ENCODE data around the gene FAM83E. TPM values are rescaled to one million over a fixed set of nuclear protein-coding genes. Genes with fewer than 3 reads are reported as not detected.

The FAM83E gene
- total RNA-seq, 1 donor from 2014 or later, result 3.7 TPM

DNA sequence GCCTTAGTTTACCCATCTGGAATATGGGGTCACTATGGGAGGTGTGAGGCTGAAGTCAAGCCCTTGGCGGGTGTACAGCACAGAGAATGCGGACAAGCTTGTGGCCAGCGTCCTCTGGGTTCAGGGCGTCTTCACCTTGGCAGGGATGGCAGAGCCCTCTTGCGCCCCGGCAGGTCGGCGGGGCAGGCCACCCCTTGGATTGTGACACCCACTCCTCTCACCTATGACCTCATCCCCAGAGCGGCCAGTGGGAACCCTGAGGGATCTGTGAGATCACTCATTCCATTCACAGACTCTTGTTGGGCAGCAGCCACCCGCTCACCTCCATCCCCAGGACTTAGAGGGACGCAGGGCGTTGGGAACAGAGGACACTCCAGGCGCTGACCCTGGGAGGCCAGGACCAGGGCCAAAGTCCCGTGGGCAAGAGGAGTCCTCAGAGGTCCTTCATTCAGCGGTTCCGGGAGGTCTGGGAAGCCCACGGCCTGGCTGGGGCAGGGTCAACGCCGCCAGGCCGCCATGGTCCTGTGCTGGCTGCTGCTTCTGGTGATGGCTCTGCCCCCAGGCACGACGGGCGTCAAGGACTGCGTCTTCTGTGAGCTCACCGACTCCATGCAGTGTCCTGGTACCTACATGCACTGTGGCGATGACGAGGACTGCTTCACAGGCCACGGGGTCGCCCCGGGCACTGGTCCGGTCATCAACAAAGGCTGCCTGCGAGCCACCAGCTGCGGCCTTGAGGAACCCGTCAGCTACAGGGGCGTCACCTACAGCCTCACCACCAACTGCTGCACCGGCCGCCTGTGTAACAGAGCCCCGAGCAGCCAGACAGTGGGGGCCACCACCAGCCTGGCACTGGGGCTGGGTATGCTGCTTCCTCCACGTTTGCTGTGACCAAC is 8.2 kb downstream of the FAM83E start, which contains the start of gene SPACA4:
Gene SPACA4, plus strand, starts transcription at position 280 of the 896 bp plus-strand sequence. Its CDS starts 237 bp downstream, at position 517.
- H3K27ac Mint-ChIP-seq, result no peak within 1 kb of the TSS
- H3K4me3 Mint-ChIP-seq, result no peak within 1 kb of the TSS
- H3K9me3 Mint-ChIP-seq, result no peaks in the 10 kb centered on the region
- TF ChIP-seq, protein P1, sequence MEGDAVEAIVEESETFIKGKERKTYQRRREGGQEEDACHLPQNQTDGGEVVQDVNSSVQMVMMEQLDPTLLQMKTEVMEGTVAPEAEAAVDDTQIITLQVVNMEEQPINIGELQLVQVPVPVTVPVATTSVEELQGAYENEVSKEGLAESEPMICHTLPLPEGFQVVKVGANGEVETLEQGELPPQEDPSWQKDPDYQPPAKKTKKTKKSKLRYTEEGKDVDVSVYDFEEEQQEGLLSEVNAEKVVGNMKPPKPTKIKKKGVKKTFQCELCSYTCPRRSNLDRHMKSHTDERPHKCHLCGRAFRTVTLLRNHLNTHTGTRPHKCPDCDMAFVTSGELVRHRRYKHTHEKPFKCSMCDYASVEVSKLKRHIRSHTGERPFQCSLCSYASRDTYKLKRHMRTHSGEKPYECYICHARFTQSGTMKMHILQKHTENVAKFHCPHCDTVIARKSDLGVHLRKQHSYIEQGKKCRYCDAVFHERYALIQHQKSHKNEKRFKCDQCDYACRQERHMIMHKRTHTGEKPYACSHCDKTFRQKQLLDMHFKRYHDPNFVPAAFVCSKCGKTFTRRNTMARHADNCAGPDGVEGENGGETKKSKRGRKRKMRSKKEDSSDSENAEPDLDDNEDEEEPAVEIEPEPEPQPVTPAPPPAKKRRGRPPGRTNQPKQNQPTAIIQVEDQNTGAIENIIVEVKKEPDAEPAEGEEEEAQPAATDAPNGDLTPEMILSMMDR (IDR thresholded peaks at IDR 0.05; ENCODE audit: unreplicated experiment), result no peak
- no peaks in the 10 kb centered on the region for H3K4me1 Mint-ChIP-seq
- no peaks in the 10 kb centered on the region for H3K27me3 Mint-ChIP-seq (ENCODE audit: low read depth)
- no peaks in the 10 kb centered on the region for H3K36me3 Mint-ChIP-seq
- DNase-seq (ENCODE audit: low spot score in 2 of 2, unreplicated experiment in 2 of 2), result no peak

DNA sequence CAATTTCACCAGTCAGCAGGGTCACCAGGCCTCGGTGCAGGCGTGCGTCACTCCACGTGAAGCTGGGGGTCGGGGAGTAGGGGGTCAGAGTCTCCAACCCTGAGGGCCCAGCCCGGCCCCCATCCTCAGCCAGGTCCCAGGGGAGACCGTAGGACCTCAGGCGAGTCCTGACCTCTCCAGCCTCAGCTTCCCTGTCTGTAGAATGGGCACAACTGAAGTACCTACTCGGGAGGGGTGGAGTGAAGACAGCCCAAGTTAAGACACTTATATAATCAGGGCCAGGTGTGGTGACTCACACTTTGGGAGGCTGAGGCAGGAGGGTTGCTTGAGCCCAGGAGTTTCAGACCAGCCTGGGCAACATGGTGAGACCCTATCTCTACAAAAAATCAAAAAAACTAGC is 11.0 kb downstream of the FAM83E start:
- H3K36me3 Mint-ChIP-seq, result no peaks in the 10 kb centered on the region
- no peaks in the 10 kb centered on the region for H3K4me1 Mint-ChIP-seq
- no peak for DNase-seq (ENCODE audit: low spot score in 2 of 2, unreplicated experiment in 2 of 2)
- no peak overlapping the region for H3K4me3 Mint-ChIP-seq
- no peak overlapping the region for H3K27ac Mint-ChIP-seq
- H3K27me3 Mint-ChIP-seq (ENCODE audit: low read depth), result no peaks in the 10 kb centered on the region
- H3K9me3 Mint-ChIP-seq, result no peaks in the 10 kb centered on the region
- TF ChIP-seq, protein P1 (IDR thresholded peaks at IDR 0.05; ENCODE audit: unreplicated experiment), result no peak

DNA sequence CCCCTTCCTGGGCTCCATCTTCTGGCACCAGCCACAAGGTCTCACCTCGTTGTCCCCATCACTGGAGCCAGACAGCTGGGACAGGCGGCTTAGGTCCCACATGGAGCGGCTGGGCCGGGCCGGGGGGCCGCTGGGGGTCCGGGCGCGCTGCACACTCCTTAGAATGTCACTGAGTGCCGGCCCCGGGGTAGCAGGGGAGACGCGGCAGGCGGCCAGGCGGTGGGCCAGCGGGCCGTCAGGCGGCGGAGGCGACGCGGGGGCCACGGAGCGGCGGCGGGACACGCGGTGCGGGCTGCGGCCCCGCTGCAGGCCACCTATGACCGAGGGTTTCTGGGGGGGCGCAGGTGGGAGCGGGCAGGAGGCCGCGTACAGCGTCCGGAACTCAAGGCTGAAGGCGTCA is 11.4 kb downstream of the FAM83E start:
- Mint-ChIP-seq H3K27me3 (ENCODE audit: low read depth) (no peaks in the 10 kb centered on the region), H3K27ac (no peak overlapping the region), H3K4me1 (no peaks in the 10 kb centered on the region), H3K36me3 (no peaks in the 10 kb centered on the region), H3K9me3 (no peaks in the 10 kb centered on the region), H3K4me3 (no peak overlapping the region)
- DNase-seq (ENCODE audit: low spot score in 2 of 2, unreplicated experiment in 2 of 2), result no peak
- TF ChIP-seq, protein P1 (IDR thresholded peaks at IDR 0.05; ENCODE audit: unreplicated experiment), result no peak

DNA sequence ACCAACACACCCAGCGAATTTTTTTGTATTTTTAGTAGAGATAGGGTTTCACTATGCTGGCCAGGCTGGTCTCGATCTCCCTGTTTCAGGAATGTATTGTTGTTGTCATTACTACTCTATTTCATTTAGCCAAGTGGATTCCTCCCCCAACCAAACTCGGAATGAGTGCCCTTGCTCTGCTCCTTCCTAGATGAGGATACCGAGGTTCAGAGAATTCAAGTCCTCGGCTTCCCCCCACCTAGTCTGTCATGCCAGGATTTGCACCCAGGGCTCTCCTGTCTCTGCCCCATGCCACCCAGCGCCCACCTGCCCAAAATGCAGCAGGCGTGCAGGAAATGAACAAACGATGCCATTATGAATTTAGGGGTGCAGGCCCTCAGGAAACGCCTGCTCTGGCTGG is 11.9 kb downstream of the FAM83E start:
- no peaks in the 10 kb centered on the region for H3K36me3 Mint-ChIP-seq

DNA sequence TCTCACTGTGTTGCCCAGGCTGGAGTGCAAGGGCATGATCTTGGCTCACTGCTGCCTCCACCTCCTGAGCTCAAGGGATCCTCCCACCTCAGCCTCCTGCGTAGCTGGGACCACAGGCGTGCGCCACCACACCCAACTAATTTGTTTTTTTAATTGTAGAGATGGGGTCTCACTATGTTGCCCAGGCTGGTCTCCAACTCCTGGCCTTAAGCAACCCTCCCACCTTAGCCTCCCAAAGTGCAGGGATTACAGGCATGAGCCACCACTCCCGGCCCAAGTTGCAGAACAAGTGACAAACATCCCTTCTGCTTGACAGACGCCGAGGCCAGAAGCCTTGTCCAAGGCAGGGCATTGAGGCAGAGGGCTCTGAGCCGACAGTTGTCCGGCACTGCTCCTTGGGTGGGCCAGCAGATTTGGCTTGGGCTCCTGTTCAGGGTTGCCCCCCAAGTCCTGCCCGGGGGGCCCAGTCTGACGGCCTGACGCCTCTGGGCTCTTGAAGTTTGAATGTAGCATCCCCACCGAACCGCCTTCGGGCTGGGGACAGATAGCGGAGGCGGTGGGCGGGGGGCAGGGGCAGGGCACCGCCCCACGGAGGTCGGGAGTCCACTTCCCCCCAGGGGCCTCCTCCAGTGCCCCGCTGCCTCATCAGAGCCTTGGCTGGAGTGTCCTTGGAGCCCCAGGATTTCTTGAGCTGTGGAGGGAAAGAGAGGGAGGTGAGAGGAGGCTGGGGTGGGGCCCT is 14.0 kb downstream of the FAM83E start:
- Mint-ChIP-seq H3K9me3 (no peaks in the 10 kb centered on the region), H3K4me3 (no peak overlapping the region)
- TF ChIP-seq, protein P1 (IDR thresholded peaks at IDR 0.05; ENCODE audit: unreplicated experiment), result no peak

More for the DNA sequence above, 11.9 kb downstream of the FAM83E start:
- DNase-seq (ENCODE audit: low spot score in 2 of 2, unreplicated experiment in 2 of 2), result no peak
- Mint-ChIP-seq H3K4me1 (no peaks in the 10 kb centered on the region), H3K27me3 (ENCODE audit: low read depth) (no peaks in the 10 kb centered on the region), H3K9me3 (no peaks in the 10 kb centered on the region), H3K27ac (no peak overlapping the region), H3K4me3 (no peak overlapping the region)
- TF ChIP-seq, protein P1 (IDR thresholded peaks at IDR 0.05; ENCODE audit: unreplicated experiment), result no peak

More for the DNA sequence above, 14.0 kb downstream of the FAM83E start:
- no peak for DNase-seq (ENCODE audit: low spot score in 2 of 2, unreplicated experiment in 2 of 2)
- no peaks in the 10 kb centered on the region for H3K4me1 Mint-ChIP-seq
- no peak overlapping the region for H3K27ac Mint-ChIP-seq
- H3K36me3 Mint-ChIP-seq, result no peaks in the 10 kb centered on the region
- H3K27me3 Mint-ChIP-seq (ENCODE audit: low read depth), result no peaks in the 10 kb centered on the region
